GM23338 (cell line): ENCODE measurements around the gene IRF2. TPM values are rescaled to one million over a fixed set of nuclear protein-coding genes. Genes with fewer than 3 reads are reported as not detected.

ENCODE experiments used
- ATAC-seq: fragments of 200-7000 bp; cut with Tn5 transposase; 3 replicates; pipeline ENCODE4 v1.9.1; 2020
- DNase-seq: peaks from one replicate; pipeline ENCODE4 v3.0.0-alpha.2; 2015; ENCODE audit warnings: low spot score
- H2AFZ ChIP-seq: fragments of 200-600 bp; sonication (generic); 2 replicates; pipeline ENCODE4 v1.8.0; 2016; ENCODE audit warnings: antibody characterized with exemption, mild to moderate bottlenecking, moderate library complexity
- H3F3A ChIP-seq: fragments of 200-600 bp; sonication (generic); replicated peaks from 2 replicates; pipeline ENCODE4 v1.8.0; 2017; ENCODE audit warnings: antibody characterized with exemption, mixed run types, low read depth
- H3K27ac ChIP-seq: fragments of 200-600 bp; sonication (generic); 2 replicates; pipeline ENCODE4 v1.6.1; 2016; ENCODE audit warnings: low read depth
- H3K27me3 ChIP-seq: fragments of 200-600 bp; sonication (generic); 2 replicates; pipeline ENCODE4 v1.8.0; 2016; ENCODE audit warnings: mild to moderate bottlenecking, mixed run types, moderate library complexity; ENCODE audit not compliant: insufficient read depth
- H3K36me3 ChIP-seq: fragments of 200-600 bp; sonication (generic); 2 replicates; pipeline ENCODE4 v1.8.0; 2016; ENCODE audit warnings: mild to moderate bottlenecking; ENCODE audit not compliant: insufficient read depth
- H3K4me1 ChIP-seq: fragments of 200-600 bp; sonication (generic); 2 replicates; pipeline ENCODE4 v1.8.0; 2016; ENCODE audit warnings: mild to moderate bottlenecking, moderate library complexity; ENCODE audit not compliant: insufficient read depth
- H3K4me2 ChIP-seq: fragments of 200-600 bp; sonication (generic); 2 replicates; pipeline ENCODE4 v1.7.1; 2017; ENCODE audit warnings: mixed run types
- H3K4me3 ChIP-seq: fragments of 200-600 bp; sonication (generic); 2 replicates; pipeline ENCODE4 v1.6.1; 2016; ENCODE audit warnings: mixed run types
- H3K79me2 ChIP-seq: fragments of 200-600 bp; sonication (generic); replicated peaks from 2 replicates; pipeline ENCODE4 v1.8.0; 2017; ENCODE audit warnings: mild to moderate bottlenecking; ENCODE audit not compliant: insufficient read depth
- H3K9me2 ChIP-seq: fragments of 200-600 bp; sonication (generic); 2 replicates; pipeline ENCODE4 v1.8.0; 2017; ENCODE audit not compliant: insufficient read depth
- H4K20me1 ChIP-seq: fragments of 200-600 bp; sonication (generic); replicated peaks from 2 replicates; pipeline ENCODE4 v1.8.0; 2017; ENCODE audit warnings: mild to moderate bottlenecking; ENCODE audit not compliant: insufficient read depth
- H3K27ac Mint-ChIP-seq: 2 replicates; pipeline ENCODE4 v1.8.0; 2020; ENCODE audit warnings: inconsistent platforms, mild to moderate bottlenecking, moderate library complexity, mixed read lengths
- H3K27me3 Mint-ChIP-seq: 3 replicates; pipeline ENCODE4 v1.8.0; 2022; ENCODE audit warnings: low read depth, mild to moderate bottlenecking, moderate library complexity, mixed read lengths, inconsistent platforms; ENCODE audit not compliant: insufficient read depth, poor library complexity
- H3K36me3 Mint-ChIP-seq: 3 replicates; pipeline ENCODE4 v1.8.0; 2021; ENCODE audit warnings: low read depth, mild to moderate bottlenecking, inconsistent platforms, moderate library complexity, mixed read lengths
- H3K4me1 Mint-ChIP-seq: 3 replicates; pipeline ENCODE4 v1.8.0; 2020; ENCODE audit warnings: mild to moderate bottlenecking, inconsistent platforms, mixed read lengths
- H3K4me3 Mint-ChIP-seq: 3 replicates; pipeline ENCODE4 v1.8.0; 2021; ENCODE audit warnings: moderate library complexity, mild to moderate bottlenecking, inconsistent platforms, mixed read lengths
- H3K9me3 Mint-ChIP-seq: 3 replicates; pipeline ENCODE4 v1.8.0; 2020; ENCODE audit warnings: moderate library complexity, mild to moderate bottlenecking, inconsistent platforms, mixed read lengths
- CREB1 ChIP-seq: fragments of 250-450 bp; sonication (Bioruptor Pico); IDR thresholded peaks from 2 replicates; pipeline ENCODE4 v1.5.0; 2020; ENCODE audit warnings: low read depth, mild to moderate bottlenecking, moderate library complexity
- EZH2phosphoT487 ChIP-seq: fragments of 200-600 bp; sonication (generic); IDR thresholded peaks from one replicate; pipeline ENCODE4 v1.8.1; 2018; ENCODE audit warnings: antibody characterized with exemption; ENCODE audit not compliant: unreplicated experiment
- JUNB ChIP-seq: IDR thresholded peaks from one replicate; pipeline ENCODE4 v1.6.1; 2016; ENCODE audit warnings: antibody characterized with exemption; ENCODE audit not compliant: unreplicated experiment
- STAT1 ChIP-seq: IDR thresholded peaks from one replicate; pipeline ENCODE4 v1.6.1; 2016; ENCODE audit warnings: antibody characterized with exemption; ENCODE audit not compliant: unreplicated experiment
- polyA plus RNA-seq: library from polyadenylated mRNA; unstranded; fragments of >200 nt; fragmentation: Nextera tagmentation; extraction: Ambion mirVana; gene quantifications from 2 replicates; pipeline ENCODE4 v1.2.1, GENCODE V29; 2016
- total RNA-seq: library from RNA; depleted of rRNA; stranded (reverse); fragments of >200 nt; shearing (Covaris generic); gene quantifications from 2 replicates; pipeline ENCODE4 v1.2.3, GENCODE V29; 2014
- TF ChIP-seq, protein P1 (sequence below): fragments of 250-450 bp; sonication (Bioruptor Pico); IDR thresholded peaks from 2 replicates; pipeline ENCODE4 v1.5.0; 2020; ENCODE audit warnings: mild to moderate bottlenecking, moderate library complexity
- TF ChIP-seq, protein P2 (sequence below), 2 experiments: fragments of 200-600 bp in 1 of 2; sonication (generic) in 1 of 2; conservative IDR thresholded peaks; 2 replicates each; pipeline versions ENCODE4 v1.5.1 to v1.6.1; 2016 to 2017; ENCODE audit warnings: antibody characterized with exemption in 2 of 2, low read depth in 2 of 2, mild to moderate bottlenecking in 2 of 2, moderate library complexity in 1 of 2

IRF2 gene
- total and polyA plus RNA-seq, 2 experiments from 2014 or later, result 14.7 to 15.0 TPM

DNA sequence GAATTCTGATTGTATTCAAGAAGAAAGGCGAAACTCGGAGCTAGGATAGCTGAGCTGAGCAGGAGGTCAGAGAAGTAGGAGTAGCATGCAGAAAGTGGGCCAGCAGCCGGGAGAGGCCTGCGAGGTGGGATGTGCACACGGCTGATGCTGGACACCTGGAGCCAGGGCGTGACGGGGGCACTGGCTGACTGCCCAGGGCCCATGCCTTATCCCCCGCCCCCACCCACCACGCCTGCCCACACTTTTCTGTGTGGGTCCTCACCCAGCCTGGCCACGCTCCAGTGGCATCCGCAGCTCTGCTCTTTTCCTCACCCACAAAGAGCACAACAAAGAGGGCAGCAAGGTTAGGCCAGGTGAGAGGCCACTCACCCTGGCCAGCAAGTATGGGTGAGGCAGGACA, 30.0 kb upstream of the IRF2 start (continued):
- TF ChIP-seq, protein P1, sequence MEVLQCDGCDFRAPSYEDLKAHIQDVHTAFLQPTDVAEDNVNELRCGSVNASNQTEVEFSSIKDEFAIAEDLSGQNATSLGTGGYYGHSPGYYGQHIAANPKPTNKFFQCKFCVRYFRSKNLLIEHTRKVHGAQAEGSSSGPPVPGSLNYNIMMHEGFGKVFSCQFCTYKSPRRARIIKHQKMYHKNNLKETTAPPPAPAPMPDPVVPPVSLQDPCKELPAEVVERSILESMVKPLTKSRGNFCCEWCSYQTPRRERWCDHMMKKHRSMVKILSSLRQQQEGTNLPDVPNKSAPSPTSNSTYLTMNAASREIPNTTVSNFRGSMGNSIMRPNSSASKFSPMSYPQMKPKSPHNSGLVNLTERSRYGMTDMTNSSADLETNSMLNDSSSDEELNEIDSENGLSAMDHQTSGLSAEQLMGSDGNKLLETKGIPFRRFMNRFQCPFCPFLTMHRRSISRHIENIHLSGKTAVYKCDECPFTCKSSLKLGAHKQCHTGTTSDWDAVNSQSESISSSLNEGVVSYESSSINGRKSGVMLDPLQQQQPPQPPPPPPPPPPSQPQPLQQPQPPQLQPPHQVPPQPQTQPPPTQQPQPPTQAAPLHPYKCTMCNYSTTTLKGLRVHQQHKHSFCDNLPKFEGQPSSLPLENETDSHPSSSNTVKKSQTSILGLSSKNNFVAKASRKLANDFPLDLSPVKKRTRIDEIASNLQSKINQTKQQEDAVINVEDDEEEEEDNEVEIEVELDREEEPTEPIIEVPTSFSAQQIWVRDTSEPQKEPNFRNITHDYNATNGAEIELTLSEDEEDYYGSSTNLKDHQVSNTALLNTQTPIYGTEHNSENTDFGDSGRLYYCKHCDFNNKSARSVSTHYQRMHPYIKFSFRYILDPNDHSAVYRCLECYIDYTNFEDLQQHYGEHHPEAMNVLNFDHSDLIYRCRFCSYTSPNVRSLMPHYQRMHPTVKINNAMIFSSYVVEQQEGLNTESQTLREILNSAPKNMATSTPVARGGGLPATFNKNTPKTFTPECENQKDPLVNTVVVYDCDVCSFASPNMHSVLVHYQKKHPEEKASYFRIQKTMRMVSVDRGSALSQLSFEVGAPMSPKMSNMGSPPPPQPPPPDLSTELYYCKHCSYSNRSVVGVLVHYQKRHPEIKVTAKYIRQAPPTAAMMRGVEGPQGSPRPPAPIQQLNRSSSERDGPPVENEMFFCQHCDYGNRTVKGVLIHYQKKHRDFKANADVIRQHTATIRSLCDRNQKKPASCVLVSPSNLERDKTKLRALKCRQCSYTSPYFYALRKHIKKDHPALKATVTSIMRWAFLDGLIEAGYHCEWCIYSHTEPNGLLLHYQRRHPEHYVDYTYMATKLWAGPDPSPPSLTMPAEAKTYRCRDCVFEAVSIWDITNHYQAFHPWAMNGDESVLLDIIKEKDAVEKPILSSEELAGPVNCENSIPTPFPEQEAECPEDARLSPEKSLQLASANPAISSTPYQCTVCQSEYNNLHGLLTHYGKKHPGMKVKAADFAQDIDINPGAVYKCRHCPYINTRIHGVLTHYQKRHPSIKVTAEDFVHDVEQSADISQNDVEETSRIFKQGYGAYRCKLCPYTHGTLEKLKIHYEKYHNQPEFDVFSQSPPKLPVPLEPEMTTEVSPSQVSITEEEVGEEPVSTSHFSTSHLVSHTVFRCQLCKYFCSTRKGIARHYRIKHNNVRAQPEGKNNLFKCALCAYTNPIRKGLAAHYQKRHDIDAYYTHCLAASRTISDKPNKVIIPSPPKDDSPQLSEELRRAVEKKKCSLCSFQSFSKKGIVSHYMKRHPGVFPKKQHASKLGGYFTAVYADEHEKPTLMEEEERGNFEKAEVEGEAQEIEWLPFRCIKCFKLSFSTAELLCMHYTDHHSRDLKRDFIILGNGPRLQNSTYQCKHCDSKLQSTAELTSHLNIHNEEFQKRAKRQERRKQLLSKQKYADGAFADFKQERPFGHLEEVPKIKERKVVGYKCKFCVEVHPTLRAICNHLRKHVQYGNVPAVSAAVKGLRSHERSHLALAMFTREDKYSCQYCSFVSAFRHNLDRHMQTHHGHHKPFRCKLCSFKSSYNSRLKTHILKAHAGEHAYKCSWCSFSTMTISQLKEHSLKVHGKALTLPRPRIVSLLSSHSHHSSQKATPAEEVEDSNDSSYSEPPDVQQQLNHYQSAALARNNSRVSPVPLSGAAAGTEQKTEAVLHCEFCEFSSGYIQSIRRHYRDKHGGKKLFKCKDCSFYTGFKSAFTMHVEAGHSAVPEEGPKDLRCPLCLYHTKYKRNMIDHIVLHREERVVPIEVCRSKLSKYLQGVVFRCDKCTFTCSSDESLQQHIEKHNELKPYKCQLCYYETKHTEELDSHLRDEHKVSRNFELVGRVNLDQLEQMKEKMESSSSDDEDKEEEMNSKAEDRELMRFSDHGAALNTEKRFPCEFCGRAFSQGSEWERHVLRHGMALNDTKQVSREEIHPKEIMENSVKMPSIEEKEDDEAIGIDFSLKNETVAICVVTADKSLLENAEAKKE (CRISPR knock-in tag), result no peak
- TF ChIP-seq JUNB (no peak), CREB1 (no peak)

GRCh38 chr4:184503869-184504300, 29.5 kb upstream of the IRF2 start:
- H3K27me3 Mint-ChIP-seq, result peaks cover 6% of the 10 kb centered on the region
- no peak overlapping the region for H3K4me3 ChIP-seq
- no peaks in the 10 kb centered on the region for H3K27me3 ChIP-seq
- no peaks in the 10 kb centered on the region for H3K4me1 ChIP-seq
- no peaks in the 10 kb centered on the region for H4K20me1 ChIP-seq
- H3K79me2 ChIP-seq, result no peaks in the 10 kb centered on the region
- no peaks in the 10 kb centered on the region for H3K4me1 Mint-ChIP-seq
- H3K9me2 ChIP-seq, result no peaks in the 10 kb centered on the region
- no peak overlapping the region for H2AFZ ChIP-seq
- no peak overlapping the region for H3K4me3 Mint-ChIP-seq
- H3K36me3 ChIP-seq, result no peaks in the 10 kb centered on the region
- H3K27ac Mint-ChIP-seq, result no peak overlapping the region
- no peak for ATAC-seq
- TF ChIP-seq EZH2phosphoT487 (no peak), STAT1 (no peak)
- TF ChIP-seq, protein P2, sequence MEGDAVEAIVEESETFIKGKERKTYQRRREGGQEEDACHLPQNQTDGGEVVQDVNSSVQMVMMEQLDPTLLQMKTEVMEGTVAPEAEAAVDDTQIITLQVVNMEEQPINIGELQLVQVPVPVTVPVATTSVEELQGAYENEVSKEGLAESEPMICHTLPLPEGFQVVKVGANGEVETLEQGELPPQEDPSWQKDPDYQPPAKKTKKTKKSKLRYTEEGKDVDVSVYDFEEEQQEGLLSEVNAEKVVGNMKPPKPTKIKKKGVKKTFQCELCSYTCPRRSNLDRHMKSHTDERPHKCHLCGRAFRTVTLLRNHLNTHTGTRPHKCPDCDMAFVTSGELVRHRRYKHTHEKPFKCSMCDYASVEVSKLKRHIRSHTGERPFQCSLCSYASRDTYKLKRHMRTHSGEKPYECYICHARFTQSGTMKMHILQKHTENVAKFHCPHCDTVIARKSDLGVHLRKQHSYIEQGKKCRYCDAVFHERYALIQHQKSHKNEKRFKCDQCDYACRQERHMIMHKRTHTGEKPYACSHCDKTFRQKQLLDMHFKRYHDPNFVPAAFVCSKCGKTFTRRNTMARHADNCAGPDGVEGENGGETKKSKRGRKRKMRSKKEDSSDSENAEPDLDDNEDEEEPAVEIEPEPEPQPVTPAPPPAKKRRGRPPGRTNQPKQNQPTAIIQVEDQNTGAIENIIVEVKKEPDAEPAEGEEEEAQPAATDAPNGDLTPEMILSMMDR (conservative IDR thresholded peaks at IDR 0.05; ENCODE audit: low read depth in 2 of 2), result no peak
- TF ChIP-seq, protein P1 (CRISPR knock-in tag), result no peak
- H3F3A ChIP-seq, result no peaks in the 10 kb centered on the region
- no peak overlapping the region for H3K4me2 ChIP-seq
- no peak for DNase-seq
- H3K27ac ChIP-seq, result no peak overlapping the region
- H3K9me3 Mint-ChIP-seq, result no peaks in the 10 kb centered on the region; the same call in 1 of the 3 replicates
- no peaks in the 10 kb centered on the region for H3K36me3 Mint-ChIP-seq
